PC-9 (cell line): ENCODE data around the gene PABPN1. TPM values are rescaled to one million over a fixed set of nuclear protein-coding genes. Genes with fewer than 3 reads are reported as not detected.
"Not testable (repeated sequence)": the region's sequence is repeated elsewhere in the genome, so short reads cannot be mapped to it uniquely, and the experiment has no call there.

Experiments used
- BruUV-seq: library from RNA; stranded (reverse); fragments of 400-500 nt; replicated peaks from 2 replicates; lab custom pipeline; 2021; lab: Mats Ljungman, UMichigan
- CTCF ChIA-PET: fragments of 300-600 bp; sonication (Branson Sonifier 250); formaldehyde crosslinking; loops from one replicate; lab custom pipeline; 2022; ENCODE audit warnings: antibody characterized with exemption; lab: Charles Lee
- POLR2A ChIA-PET: fragments of 300-600 bp; sonication (Branson Sonifier 250); formaldehyde crosslinking; loops from one replicate; lab custom pipeline; 2022; ENCODE audit warnings: antibody characterized with exemption; ENCODE audit not compliant: unreplicated experiment; lab: Charles Lee
- DNase-seq, 2 experiments: peaks; one replicate each; pipeline versions ENCODE4 v3.0.0 to v3.0.0-alpha.2; 2015 to 2022; ENCODE audit warnings: mixed read lengths in 1 of 2
- H2AFZ ChIP-seq: fragments of 200-600 bp; sonication (generic); 2 replicates; pipeline ENCODE4 v1.8.1; 2017; ENCODE audit warnings: antibody characterized with exemption
- H3F3A ChIP-seq: fragments of 200-600 bp; sonication (generic); 2 replicates; pipeline ENCODE4 v1.8.1; 2017; ENCODE audit warnings: antibody characterized with exemption, mild to moderate bottlenecking, low read depth; ENCODE audit not compliant: insufficient read depth
- H3K27ac ChIP-seq: fragments of 200-600 bp; sonication (generic); 2 replicates; pipeline ENCODE4 v1.6.1; 2016; ENCODE audit warnings: mixed run types
- H3K27me3 ChIP-seq: fragments of 200-600 bp; sonication (generic); 2 replicates; pipeline ENCODE4 v1.6.1; 2016; ENCODE audit warnings: low read depth, mixed run types; ENCODE audit not compliant: insufficient read depth
- H3K36me3 ChIP-seq: fragments of 200-600 bp; sonication (generic); 2 replicates; pipeline ENCODE4 v1.6.1; 2016; ENCODE audit warnings: low read depth, mixed run types
- H3K4me1 ChIP-seq: fragments of 200-600 bp; sonication (generic); replicated peaks from 2 replicates; pipeline ENCODE4 v1.6.1; 2016; ENCODE audit warnings: mixed run types; ENCODE audit not compliant: insufficient read depth
- H3K4me2 ChIP-seq: fragments of 200-600 bp; sonication (generic); 2 replicates; pipeline ENCODE4 v1.6.1; 2017; ENCODE audit warnings: mixed run types
- H3K4me3 ChIP-seq: fragments of 200-600 bp; sonication (generic); 2 replicates; pipeline ENCODE4 v1.6.1; 2016; ENCODE audit warnings: mixed run types
- H3K79me2 ChIP-seq: fragments of 200-600 bp; sonication (generic); 2 replicates; pipeline ENCODE4 v1.6.1; 2017; ENCODE audit warnings: low read depth, mixed run types
- H3K9me2 ChIP-seq: fragments of 200-600 bp; sonication (generic); 2 replicates; pipeline ENCODE4 v1.8.1; 2017; ENCODE audit warnings: mild to moderate bottlenecking; ENCODE audit not compliant: insufficient read depth
- H3K9me3 ChIP-seq: fragments of 200-600 bp; sonication (generic); 2 replicates; pipeline ENCODE4 v1.8.1; 2016; ENCODE audit warnings: low read depth; ENCODE audit not compliant: insufficient read depth
- H4K20me1 ChIP-seq: fragments of 200-600 bp; sonication (generic); 2 replicates; pipeline ENCODE4 v1.8.1; 2017; ENCODE audit not compliant: insufficient read depth
- EZH2 ChIP-seq: fragments of 200-600 bp; sonication (generic); IDR thresholded peaks from 2 replicates; pipeline ENCODE4 v1.8.0; 2017; ENCODE audit warnings: antibody characterized with exemption, low read depth
- intact Hi-C: fragments of 100-400 bp; cut with micrococcal nuclease; formaldehyde crosslinking; loops from one replicate; pipeline ENCODE4 v1.10.0; 2022; ENCODE audit not compliant: unreplicated experiment
- total RNA-seq: library from RNA; stranded (reverse); gene quantifications from 2 replicates; pipeline ENCODE4 v1.2.3, GENCODE V29; 2021
- TF ChIP-seq, protein P1 (sequence below): fragments of 200-600 bp; sonication (generic); conservative IDR thresholded peaks from 2 replicates; pipeline ENCODE4 v1.6.1; 2017; ENCODE audit warnings: mixed run types, antibody characterized with exemption, mild to moderate bottlenecking, moderate library complexity

The PABPN1 gene
- total RNA-seq, 1 experiment from 2014 or later = 142 TPM

DNA sequence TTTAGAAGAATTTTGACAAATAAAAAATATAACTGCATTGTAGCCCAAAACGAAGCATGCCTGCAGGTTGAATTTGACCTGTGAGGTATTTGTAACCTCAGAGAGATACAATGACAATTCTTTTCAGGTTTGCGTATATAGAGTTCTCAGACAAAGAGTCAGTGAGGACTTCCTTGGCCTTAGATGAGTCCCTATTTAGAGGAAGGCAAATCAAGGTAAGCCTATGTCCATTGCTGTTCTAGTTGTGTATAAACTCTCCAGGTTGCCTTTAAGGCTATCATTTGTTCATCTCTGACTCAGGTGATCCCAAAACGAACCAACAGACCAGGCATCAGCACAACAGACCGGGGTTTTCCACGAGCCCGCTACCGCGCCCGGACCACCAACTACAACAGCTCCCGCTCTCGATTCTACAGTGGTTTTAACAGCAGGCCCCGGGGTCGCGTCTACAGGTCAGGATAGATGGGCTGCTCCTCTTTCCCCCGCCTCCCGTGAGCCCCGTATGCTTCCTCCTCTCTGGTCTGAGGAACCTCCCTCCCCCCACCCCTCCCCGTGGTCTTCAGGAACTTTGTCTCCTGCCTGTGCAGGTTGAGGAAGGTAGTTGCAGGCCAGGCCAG is 2.7 kb downstream of the PABPN1 start:
- Histone ChIP-seq H3K9me3 (no peaks in the 10 kb centered on the region), H3K4me3 (no peak overlapping the region), H3K79me2 (peaks cover 24% of the 10 kb centered on the region), H4K20me1 (no peaks in the 10 kb centered on the region), H3K36me3 (peaks cover 20% of the 10 kb centered on the region; the same call in 1 of the 2 replicates), H3K9me2 (no peaks in the 10 kb centered on the region), H3K27ac (no peak overlapping the region), H2AFZ (no peak overlapping the region), H3K27me3 (no peaks in the 10 kb centered on the region), H3K4me1 (peaks cover 15% of the 10 kb centered on the region), H3F3A (peaks cover 27% of the 10 kb centered on the region; the same call in 1 of the 2 replicates), H3K4me2 (no peak overlapping the region)
- no peak for DNase-seq
- ChIA-PET POLR2A (interaction anchor here (0.6 kb wide), 1 partner anchor 17 kb away, joined by 7 read pairs; the partner anchor contains the start of gene BCL2L2), CTCF (interaction anchor here (1.2 kb wide), 1 partner anchor 203 kb away, joined by 3 read pairs; no protein-coding TSS in a partner anchor)
- intact Hi-C loops = loop anchor here (5.0 kb wide), 1 partner anchor 143 kb away; the partner anchor contains the start of gene NGDN
- TF ChIP-seq, protein P1, sequence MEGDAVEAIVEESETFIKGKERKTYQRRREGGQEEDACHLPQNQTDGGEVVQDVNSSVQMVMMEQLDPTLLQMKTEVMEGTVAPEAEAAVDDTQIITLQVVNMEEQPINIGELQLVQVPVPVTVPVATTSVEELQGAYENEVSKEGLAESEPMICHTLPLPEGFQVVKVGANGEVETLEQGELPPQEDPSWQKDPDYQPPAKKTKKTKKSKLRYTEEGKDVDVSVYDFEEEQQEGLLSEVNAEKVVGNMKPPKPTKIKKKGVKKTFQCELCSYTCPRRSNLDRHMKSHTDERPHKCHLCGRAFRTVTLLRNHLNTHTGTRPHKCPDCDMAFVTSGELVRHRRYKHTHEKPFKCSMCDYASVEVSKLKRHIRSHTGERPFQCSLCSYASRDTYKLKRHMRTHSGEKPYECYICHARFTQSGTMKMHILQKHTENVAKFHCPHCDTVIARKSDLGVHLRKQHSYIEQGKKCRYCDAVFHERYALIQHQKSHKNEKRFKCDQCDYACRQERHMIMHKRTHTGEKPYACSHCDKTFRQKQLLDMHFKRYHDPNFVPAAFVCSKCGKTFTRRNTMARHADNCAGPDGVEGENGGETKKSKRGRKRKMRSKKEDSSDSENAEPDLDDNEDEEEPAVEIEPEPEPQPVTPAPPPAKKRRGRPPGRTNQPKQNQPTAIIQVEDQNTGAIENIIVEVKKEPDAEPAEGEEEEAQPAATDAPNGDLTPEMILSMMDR = no peak
- TF ChIP-seq EZH2 = no peak
- TSS peak; percentile 15 for BruUV-seq

DNA sequence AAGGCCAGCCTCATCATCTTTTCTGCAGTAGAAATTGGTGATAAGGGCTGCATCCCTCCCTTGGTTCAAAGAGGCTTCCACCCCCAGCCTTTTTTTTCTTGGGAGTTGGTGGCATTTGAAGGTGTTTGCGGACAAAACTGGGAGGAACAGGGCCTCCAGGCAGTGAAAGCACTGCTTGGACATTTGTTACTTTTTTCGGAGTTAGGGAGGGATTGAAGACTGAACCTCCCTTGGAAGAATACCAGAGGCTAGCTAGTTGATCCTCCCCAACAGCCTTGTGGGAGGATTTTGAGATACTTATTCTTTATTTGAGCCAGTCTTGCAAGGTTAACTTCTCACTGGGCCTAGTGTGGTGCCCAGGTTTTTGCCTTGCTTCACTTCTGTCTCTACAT is 3.2 kb downstream of the PABPN1 start:
- Histone ChIP-seq H3K36me3 (peaks cover 20% of the 10 kb centered on the region; the same call in 1 of the 2 replicates), H3K4me1 (peaks cover 15% of the 10 kb centered on the region), H3F3A (peaks cover 27% of the 10 kb centered on the region; the same call in 1 of the 2 replicates), H3K27me3 (no peaks in the 10 kb centered on the region), H4K20me1 (no peaks in the 10 kb centered on the region), H3K4me2 (no peak overlapping the region), H3K4me3 (no peak overlapping the region), H2AFZ (no peak overlapping the region), H3K79me2 (peaks cover 24% of the 10 kb centered on the region), H3K9me2 (no peaks in the 10 kb centered on the region), H3K27ac (no peak overlapping the region), H3K9me3 (no peaks in the 10 kb centered on the region)
- BruUV-seq = no TSS peak
- no peak for TF ChIP-seq EZH2
- TF ChIP-seq, protein P1 = no peak
- intact Hi-C loops = loop anchor here (5.0 kb wide), 1 partner anchor 143 kb away; the partner anchor contains the start of gene NGDN
- POLR2A ChIA-PET = no interaction called here
- no peak for DNase-seq
- CTCF ChIA-PET = no interaction called here

DNA sequence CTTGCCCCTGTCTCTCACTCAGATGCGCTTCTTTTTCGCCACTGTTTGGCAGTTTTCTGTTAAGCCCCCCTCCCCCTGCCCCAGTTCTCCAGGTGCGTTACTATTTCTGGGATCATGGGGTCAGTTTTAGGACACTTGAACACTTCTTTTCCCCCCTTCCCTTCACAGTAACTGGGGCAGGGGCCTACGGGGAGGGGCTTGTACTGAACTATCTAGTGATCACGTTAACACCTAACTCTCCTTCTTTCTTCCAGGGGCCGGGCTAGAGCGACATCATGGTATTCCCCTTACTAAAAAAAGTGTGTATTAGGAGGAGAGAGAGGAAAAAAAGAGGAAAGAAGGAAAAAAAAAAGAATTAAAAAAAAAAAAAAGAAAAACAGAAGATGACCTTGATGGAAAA is 3.7 kb downstream of the PABPN1 start:
- Histone ChIP-seq H3K27ac (no peak overlapping the region), H3K9me2 (no peaks in the 10 kb centered on the region), H3K4me1 (peaks cover 15% of the 10 kb centered on the region), H3K4me2 (no peak overlapping the region), H3K4me3 (no peak overlapping the region), H3F3A (peaks cover 27% of the 10 kb centered on the region; the same call in 1 of the 2 replicates), H3K79me2 (peaks cover 24% of the 10 kb centered on the region), H3K36me3 (peaks cover 20% of the 10 kb centered on the region; the same call in 1 of the 2 replicates), H4K20me1 (no peaks in the 10 kb centered on the region), H3K9me3 (no peaks in the 10 kb centered on the region), H3K27me3 (no peaks in the 10 kb centered on the region), H2AFZ (no peak overlapping the region)
- CTCF ChIA-PET = no interaction called here
- POLR2A ChIA-PET = no interaction called here
- no peak for DNase-seq
- no peak for TF ChIP-seq EZH2
- TF ChIP-seq, protein P1 = no peak
- BruUV-seq = no TSS peak
- intact Hi-C loops = loop anchor here (5.0 kb wide), 2 partner anchors 142 to 232 kb away; partner anchors contain the start of genes NGDN and THTPA

DNA sequence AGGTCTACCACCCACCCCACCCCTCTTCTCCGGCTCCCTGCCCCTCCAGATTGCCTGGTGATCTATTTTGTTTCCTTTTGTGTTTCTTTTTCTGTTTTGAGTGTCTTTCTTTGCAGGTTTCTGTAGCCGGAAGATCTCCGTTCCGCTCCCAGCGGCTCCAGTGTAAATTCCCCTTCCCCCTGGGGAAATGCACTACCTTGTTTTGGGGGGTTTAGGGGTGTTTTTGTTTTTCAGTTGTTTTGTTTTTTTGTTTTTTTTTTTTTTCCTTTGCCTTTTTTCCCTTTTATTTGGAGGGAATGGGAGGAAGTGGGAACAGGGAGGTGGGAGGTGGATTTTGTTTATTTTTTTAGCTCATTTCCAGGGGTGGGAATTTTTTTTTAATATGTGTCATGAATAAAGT is 4.5 kb downstream of the PABPN1 start:
- Histone ChIP-seq H3F3A (peaks cover 24% of the 10 kb centered on the region; the same call in 1 of the 2 replicates), H3K36me3 (peaks cover 20% of the 10 kb centered on the region; the same call in 1 of the 2 replicates), H3K79me2 (peaks cover 24% of the 10 kb centered on the region)
- not testable (repeated sequence) for H3K9me2 ChIP-seq, H3K4me2 ChIP-seq, H2AFZ ChIP-seq, H3K27ac ChIP-seq, H3K4me3 ChIP-seq, H3K27me3 ChIP-seq, H3K9me3 ChIP-seq, H4K20me1 ChIP-seq, DNase-seq, BruUV-seq, H3K4me1 ChIP-seq
- ChIA-PET POLR2A (interaction anchor here (0.7 kb wide), 1 partner anchor 232 kb away, joined by 9 read pairs; no protein-coding TSS in a partner anchor), CTCF (interaction anchor here (0.7 kb wide), 1 partner anchor 54 kb away, joined by 3 read pairs; no protein-coding TSS in a partner anchor)
- intact Hi-C loops = loop anchor here (5.0 kb wide), 1 partner anchor 232 kb away; the partner anchor contains the start of gene THTPA
